Coronary artery (tissue), 2 donors: ENCODE results near the gene SIM2.

ENCODE experiments used
- DNase-seq: peaks from one replicate; pipeline ENCODE4 v3.0.0-alpha.2; 2017; ENCODE audit warnings: low spot score
- H3K27ac ChIP-seq, 2 donors: fragments of 200-600 bp; sonication (generic); one replicate each; pipeline ENCODE4 v1.5.1; 2016 to 2019
- H3K4me3 ChIP-seq: fragments of 200-600 bp; sonication (generic); 2 replicates; pipeline ENCODE4 v1.5.1; 2016; ENCODE audit warnings: mild to moderate bottlenecking, moderate library complexity
- TF ChIP-seq, protein P1 (sequence below): fragments of 200-600 bp; sonication (generic); IDR thresholded peaks from one replicate; pipeline ENCODE4 v1.5.1; 2019; ENCODE audit warnings: antibody characterized with exemption

Gene SIM2

DNA sequence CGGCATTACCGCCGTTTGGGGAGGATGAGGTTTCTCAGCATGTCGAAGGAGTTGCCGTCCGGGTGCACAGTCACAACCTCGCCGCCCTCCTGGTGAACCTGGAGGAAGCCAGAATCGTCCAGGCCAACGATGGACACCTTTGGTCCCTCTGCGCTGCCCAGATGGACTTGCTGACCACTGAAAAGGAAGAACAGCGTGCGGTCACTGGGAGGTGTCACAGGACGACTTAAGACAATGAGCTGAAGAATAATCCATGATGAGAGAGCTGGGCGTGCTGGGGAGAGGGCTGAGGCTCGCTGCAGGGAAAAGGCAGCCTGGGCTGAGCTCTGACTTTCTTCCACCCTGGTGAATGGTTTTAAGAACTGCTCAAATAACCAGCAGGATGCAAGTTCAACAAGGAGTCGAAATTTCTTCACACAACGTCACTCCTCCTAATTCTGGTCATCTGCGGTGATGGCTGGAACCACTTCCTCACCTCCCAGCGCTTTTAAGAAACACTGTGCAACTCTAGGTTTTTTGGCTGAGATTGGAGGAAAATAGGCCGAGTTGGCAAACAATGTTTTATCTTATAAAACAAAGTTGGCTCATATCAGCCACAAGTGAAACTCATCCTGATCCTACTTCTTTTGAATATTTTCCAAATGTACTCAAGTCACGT, 55.5 kb downstream of the SIM2 start:
- DNase-seq: no peak
- TF ChIP-seq, protein P1, sequence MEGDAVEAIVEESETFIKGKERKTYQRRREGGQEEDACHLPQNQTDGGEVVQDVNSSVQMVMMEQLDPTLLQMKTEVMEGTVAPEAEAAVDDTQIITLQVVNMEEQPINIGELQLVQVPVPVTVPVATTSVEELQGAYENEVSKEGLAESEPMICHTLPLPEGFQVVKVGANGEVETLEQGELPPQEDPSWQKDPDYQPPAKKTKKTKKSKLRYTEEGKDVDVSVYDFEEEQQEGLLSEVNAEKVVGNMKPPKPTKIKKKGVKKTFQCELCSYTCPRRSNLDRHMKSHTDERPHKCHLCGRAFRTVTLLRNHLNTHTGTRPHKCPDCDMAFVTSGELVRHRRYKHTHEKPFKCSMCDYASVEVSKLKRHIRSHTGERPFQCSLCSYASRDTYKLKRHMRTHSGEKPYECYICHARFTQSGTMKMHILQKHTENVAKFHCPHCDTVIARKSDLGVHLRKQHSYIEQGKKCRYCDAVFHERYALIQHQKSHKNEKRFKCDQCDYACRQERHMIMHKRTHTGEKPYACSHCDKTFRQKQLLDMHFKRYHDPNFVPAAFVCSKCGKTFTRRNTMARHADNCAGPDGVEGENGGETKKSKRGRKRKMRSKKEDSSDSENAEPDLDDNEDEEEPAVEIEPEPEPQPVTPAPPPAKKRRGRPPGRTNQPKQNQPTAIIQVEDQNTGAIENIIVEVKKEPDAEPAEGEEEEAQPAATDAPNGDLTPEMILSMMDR: no peak
- Histone ChIP-seq H3K4me3 (no peak overlapping the region), H3K27ac (no peak overlapping the region)

DNA sequence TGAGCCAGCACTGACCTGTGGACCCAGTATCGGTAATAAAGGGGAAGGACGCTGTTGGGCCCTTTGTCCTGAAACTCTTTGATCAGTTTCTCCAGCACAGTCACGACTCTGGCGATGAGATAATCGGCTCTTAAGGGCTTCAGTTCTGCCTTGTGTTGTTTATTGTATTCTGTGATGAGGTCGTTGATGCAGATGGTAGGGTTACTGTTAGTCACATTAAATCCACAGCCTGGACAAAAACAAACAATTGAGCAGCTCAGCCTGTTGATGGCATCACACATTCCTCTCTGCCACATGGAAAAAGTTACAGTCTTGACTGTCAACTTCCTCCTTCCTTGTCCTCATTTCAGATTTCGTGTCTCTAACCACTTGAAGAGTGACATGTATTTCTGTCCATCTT, 57.6 kb downstream of the SIM2 start:
- no peak for DNase-seq
- TF ChIP-seq, protein P1: no peak
- H3K27ac ChIP-seq: no peak overlapping the region
- no peak overlapping the region for H3K4me3 ChIP-seq

DNA sequence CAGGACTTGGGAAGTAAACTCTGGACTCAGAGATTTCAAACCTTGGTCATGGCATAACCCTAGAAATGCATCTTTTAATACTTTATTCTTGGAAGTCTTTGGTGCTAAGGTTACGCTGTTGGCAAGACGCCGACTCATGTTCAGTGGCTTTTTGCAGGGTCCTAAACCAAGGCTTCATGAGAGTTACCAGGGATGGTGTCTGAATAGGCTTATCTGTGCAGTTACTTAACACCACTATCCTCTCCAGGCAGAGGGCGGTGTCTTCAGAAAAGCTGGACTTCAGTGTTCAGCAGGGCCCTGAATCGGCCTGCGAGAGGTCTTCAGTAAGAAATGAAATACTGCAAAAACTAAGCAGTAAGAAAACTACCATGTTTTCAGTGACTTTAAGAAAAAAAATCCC, 58.3 kb downstream of the SIM2 start:
- Histone ChIP-seq H3K4me3 (no peak overlapping the region), H3K27ac (no peak overlapping the region)
- TF ChIP-seq, protein P1: no peak
- no peak for DNase-seq

GRCh38 chr21:36759348-36760083, 60.6 kb downstream of the SIM2 start:
- TF ChIP-seq, protein P1: no peak
- Histone ChIP-seq H3K27ac (no peak overlapping the region), H3K4me3 (no peak overlapping the region)
- no peak for DNase-seq

- TF ChIP-seq, protein P1: no peak
- Histone ChIP-seq H3K4me3 (no peak overlapping the region), H3K27ac (no peak overlapping the region)
- no peak for DNase-seq
Measured at GRCh38 chr21:36761685-36762084, 62.8 kb downstream of the SIM2 start.

DNA sequence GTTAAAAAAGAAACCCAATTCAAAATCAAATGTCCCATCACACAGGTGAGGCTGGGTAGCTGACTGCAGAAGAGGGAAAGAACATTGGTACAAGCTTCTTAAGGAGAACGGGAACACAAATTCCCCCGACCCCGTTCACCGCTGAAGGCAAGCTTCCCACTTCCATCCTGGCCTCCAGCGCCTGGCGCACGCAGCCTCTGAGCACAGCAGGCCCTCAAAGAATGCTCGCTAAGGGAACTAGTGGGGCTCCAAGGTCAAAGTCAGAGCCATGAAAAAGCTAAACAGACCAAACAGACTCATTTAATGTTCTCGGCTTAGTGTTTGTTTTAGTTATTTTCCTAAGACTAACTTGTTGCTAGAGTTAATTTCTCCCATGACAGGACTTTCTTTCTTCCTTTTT, 63.7 kb downstream of the SIM2 start:
- Histone ChIP-seq H3K27ac (no peak overlapping the region), H3K4me3 (no peak overlapping the region)
- no peak for DNase-seq
- TF ChIP-seq, protein P1: no peak

- Histone ChIP-seq H3K27ac (no peak overlapping the region), H3K4me3 (no peak overlapping the region)
- TF ChIP-seq, protein P1: no peak
- DNase-seq: no peak
Measured at GRCh38 chr21:36763305-36763704, 64.4 kb downstream of the SIM2 start.
